Muscle layer of colon (tissue), 2 donors: ENCODE measurements around the gene CEP126.
"Not testable (repeated sequence)": the region's sequence is repeated elsewhere in the genome, so short reads cannot be mapped to it uniquely, and the experiment has no call there.

ENCODE experiments used
- H3K27ac ChIP-seq: one replicate; pipeline ENCODE4 v1.7.0; 2013; ENCODE audit warnings: low read depth, mild to moderate bottlenecking, low read length, moderate library complexity
- H3K27me3 ChIP-seq, 2 donors: one replicate each; pipeline ENCODE4 v1.7.0; 2013; ENCODE audit warnings: low read length in 2 of 2, mild to moderate bottlenecking in 2 of 2; ENCODE audit not compliant: insufficient read depth in 2 of 2, control insufficient read depth in 1 of 2
- H3K36me3 ChIP-seq: one replicate; pipeline ENCODE4 v1.7.0; 2013; ENCODE audit warnings: mild to moderate bottlenecking, low read length; ENCODE audit not compliant: insufficient read depth
- H3K4me1 ChIP-seq: one replicate; pipeline ENCODE4 v1.7.0; 2013; ENCODE audit warnings: mild to moderate bottlenecking, low read length; ENCODE audit not compliant: insufficient read depth
- H3K4me3 ChIP-seq, 2 donors: one replicate each; pipeline ENCODE4 v1.7.0; 2013; ENCODE audit warnings: low read length in 2 of 2, low read depth in 1 of 2, mild to moderate bottlenecking in 1 of 2, moderate library complexity in 1 of 2
- H3K9ac ChIP-seq: one replicate; pipeline ENCODE4 v1.7.0; 2013; ENCODE audit warnings: low read length
- H3K9me3 ChIP-seq: one replicate; pipeline ENCODE4 v1.7.0; 2013; ENCODE audit warnings: mild to moderate bottlenecking, low read length
- donor health status: abdominal sarcoma.
- donor health status: Adenocarcinoma of cecum.

The CEP126 gene

GRCh38 chr11:101940901-101941520, 26.2 kb downstream of the CEP126 start:
- no peak overlapping the region for H3K27ac ChIP-seq
- no peaks in the 10 kb centered on the region for H3K4me1 ChIP-seq
- no peak overlapping the region for H3K9ac ChIP-seq
- H3K4me3 ChIP-seq: no peak overlapping the region
- H3K27me3 ChIP-seq: no peaks in the 10 kb centered on the region
- peaks cover 4% of the 10 kb centered on the region for H3K36me3 ChIP-seq
- H3K9me3 ChIP-seq: no peaks in the 10 kb centered on the region

DNA sequence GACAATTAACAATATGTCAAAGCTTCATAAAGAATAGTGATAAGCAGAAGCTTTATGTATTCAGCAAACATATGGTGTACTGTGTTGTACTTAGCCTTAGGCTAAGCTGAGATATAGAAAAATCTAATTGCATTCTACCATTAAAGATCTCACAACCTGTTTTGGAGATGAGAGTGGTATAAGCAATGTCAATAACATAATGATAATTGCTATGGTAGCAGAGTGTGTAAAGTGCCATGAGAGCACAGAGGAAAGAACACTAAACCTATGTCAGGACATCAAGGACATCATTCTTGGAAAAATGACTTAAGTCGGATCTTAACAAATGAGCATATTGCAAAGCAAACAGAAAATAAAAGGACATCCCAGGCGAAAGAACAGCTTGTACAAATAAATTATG, 30.1 kb downstream of the CEP126 start:
- H3K9me3 ChIP-seq: no peaks in the 10 kb centered on the region
- H3K27me3 ChIP-seq: no peaks in the 10 kb centered on the region
- no peak overlapping the region for H3K4me3 ChIP-seq
- no peak overlapping the region for H3K9ac ChIP-seq
- H3K27ac ChIP-seq: no peak overlapping the region
- H3K4me1 ChIP-seq: no peaks in the 10 kb centered on the region
- peaks cover 4% of the 10 kb centered on the region for H3K36me3 ChIP-seq

- Histone ChIP-seq H3K9ac (no peak overlapping the region), H3K4me1 (no peaks in the 10 kb centered on the region), H3K4me3 (no peak overlapping the region), H3K27me3 (no peaks in the 10 kb centered on the region), H3K9me3 (no peaks in the 10 kb centered on the region), H3K36me3 (peaks cover 4% of the 10 kb centered on the region), H3K27ac (no peak overlapping the region)
Observed at GRCh38 chr11:101945448-101945847, 30.6 kb downstream of the CEP126 start.

GRCh38 chr11:101949680-101950220, 34.9 kb downstream of the CEP126 start:
- Histone ChIP-seq H3K9me3 (no peaks in the 10 kb centered on the region), H3K27me3 (no peaks in the 10 kb centered on the region), H3K4me3 (no peak overlapping the region), H3K4me1 (no peaks in the 10 kb centered on the region), H3K9ac (no peak overlapping the region), H3K27ac (no peak overlapping the region), H3K36me3 (peaks cover 4% of the 10 kb centered on the region)

GRCh38 chr11:101955278-101955677, 40.5 kb downstream of the CEP126 start:
- H3K9me3 ChIP-seq: no peaks in the 10 kb centered on the region
- no peak overlapping the region for H3K4me3 ChIP-seq
- no peak overlapping the region for H3K27ac ChIP-seq
- H3K9ac ChIP-seq: no peak overlapping the region
- H3K36me3 ChIP-seq: no peaks in the 10 kb centered on the region
- H3K4me1 ChIP-seq: no peaks in the 10 kb centered on the region
- H3K27me3 ChIP-seq: no peaks in the 10 kb centered on the region

DNA sequence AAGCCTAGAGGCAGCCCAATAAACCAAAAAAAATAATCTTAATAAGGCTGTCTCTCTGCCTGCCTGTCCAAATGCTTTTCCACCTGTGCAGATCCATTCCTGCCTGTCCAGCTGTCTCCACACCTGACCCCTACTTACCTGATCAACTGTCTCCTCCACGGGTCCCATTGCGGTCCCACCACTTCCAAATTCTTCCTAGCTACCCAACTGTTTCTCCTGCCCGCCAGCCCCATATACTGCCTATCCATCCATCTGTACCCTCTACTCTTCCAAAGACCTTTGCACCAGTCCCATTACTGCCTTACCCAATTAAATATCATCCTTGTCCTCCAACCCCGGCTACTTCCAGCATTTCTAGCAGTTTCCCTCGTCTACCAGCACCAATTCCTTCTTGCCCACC, 40.9 kb downstream of the CEP126 start:
- H3K4me3 ChIP-seq: no peak overlapping the region
- no peak overlapping the region for H3K9ac ChIP-seq

GRCh38 chr11:101960231-101960630, 45.4 kb downstream of the CEP126 start:
- Histone ChIP-seq H3K9ac (no peak overlapping the region), H3K27ac (no peak overlapping the region), H3K27me3 (no peaks in the 10 kb centered on the region), H3K4me3 (no peak overlapping the region), H3K36me3 (no peaks in the 10 kb centered on the region), H3K4me1 (no peaks in the 10 kb centered on the region), H3K9me3 (no peaks in the 10 kb centered on the region)

More for the DNA sequence above, 40.9 kb downstream of the CEP126 start:
- Histone ChIP-seq H3K9me3 (no peaks in the 10 kb centered on the region), H3K27ac (no peak overlapping the region), H3K4me1 (no peaks in the 10 kb centered on the region), H3K36me3 (no peaks in the 10 kb centered on the region), H3K27me3 (no peaks in the 10 kb centered on the region)

DNA sequence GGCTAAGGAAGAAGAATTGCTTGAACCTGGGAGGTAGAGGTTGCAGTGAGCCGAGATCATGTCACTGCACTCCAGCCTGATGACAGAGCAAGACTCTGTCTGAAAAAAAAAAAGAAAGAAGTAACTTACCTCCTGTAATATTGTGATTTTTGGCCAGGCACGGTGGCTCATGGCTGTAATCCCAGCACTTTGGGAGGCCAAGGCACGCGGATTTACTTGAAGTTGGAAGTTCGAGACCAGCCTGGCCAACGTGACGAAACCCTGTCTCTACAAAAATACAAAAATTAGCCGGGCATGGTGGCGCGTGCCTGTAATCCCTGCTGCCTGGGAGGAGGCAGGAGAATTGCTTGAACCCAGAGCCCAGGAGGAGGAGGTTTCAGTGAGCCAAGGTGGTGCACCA, 49.4 kb downstream of the CEP126 start:
- H3K9me3 ChIP-seq, H3K36me3 ChIP-seq, H3K27me3 ChIP-seq, H3K27ac ChIP-seq, H3K4me1 ChIP-seq, H3K9ac ChIP-seq, H3K4me3 ChIP-seq: not testable (repeated sequence)

GRCh38 chr11:101974255-101974654, 59.4 kb downstream of the CEP126 start:
- no peaks in the 10 kb centered on the region for H3K4me1 ChIP-seq
- H3K27ac ChIP-seq: no peak overlapping the region
- no peaks in the 10 kb centered on the region for H3K27me3 ChIP-seq
- no peaks in the 10 kb centered on the region for H3K36me3 ChIP-seq
- no peak overlapping the region for H3K4me3 ChIP-seq
- no peak overlapping the region for H3K9ac ChIP-seq
- H3K9me3 ChIP-seq: no peaks in the 10 kb centered on the region

GRCh38 chr11:101974771-101975170, 60.0 kb downstream of the CEP126 start:
- H3K36me3 ChIP-seq: no peaks in the 10 kb centered on the region
- H3K4me3 ChIP-seq: no peak overlapping the region
- H3K27me3 ChIP-seq: no peaks in the 10 kb centered on the region
- no peaks in the 10 kb centered on the region for H3K4me1 ChIP-seq
- no peak overlapping the region for H3K27ac ChIP-seq
- H3K9me3 ChIP-seq: no peaks in the 10 kb centered on the region
- H3K9ac ChIP-seq: no peak overlapping the region

- no peak overlapping the region for H3K4me3 ChIP-seq
- no peaks in the 10 kb centered on the region for H3K27me3 ChIP-seq
- H3K27ac ChIP-seq: no peak overlapping the region
- H3K9ac ChIP-seq: no peak overlapping the region
- no peaks in the 10 kb centered on the region for H3K36me3 ChIP-seq
- no peaks in the 10 kb centered on the region for H3K9me3 ChIP-seq
- H3K4me1 ChIP-seq: no peaks in the 10 kb centered on the region
Observed at GRCh38 chr11:101975734-101976133, 60.9 kb downstream of the CEP126 start.

- no peaks in the 10 kb centered on the region for H3K27me3 ChIP-seq
- H3K9me3 ChIP-seq: no peaks in the 10 kb centered on the region
- no peaks in the 10 kb centered on the region for H3K4me1 ChIP-seq
- no peak overlapping the region for H3K4me3 ChIP-seq
- H3K9ac ChIP-seq: no peak overlapping the region
- H3K27ac ChIP-seq: no peak overlapping the region
- peaks cover 23% of the 10 kb centered on the region for H3K36me3 ChIP-seq
Observed at GRCh38 chr11:101987370-101987769, 72.6 kb downstream of the CEP126 start.
